GM12891 (cell line): ENCODE data around the gene PGC.
A peak's percentile ranks its signal among the peaks of the same experiment; 100 is the strongest.

Source experiments
- PAX5 ChIP-seq: IDR thresholded peaks from 2 replicates; pipeline ENCODE4 v1.6.1; 2011; ENCODE audit warnings: low read length, moderate library complexity, mild to moderate bottlenecking; ENCODE audit not compliant: insufficient read depth, severe bottlenecking
- POLR2A ChIP-seq: IDR thresholded peaks from 2 replicates; pipeline ENCODE4 v1.6.1; 2011; ENCODE audit warnings: low read depth, low read length, control low read depth
- POLR2AphosphoS5 ChIP-seq: IDR thresholded peaks from 2 replicates; pipeline ENCODE4 v1.6.1; 2011; ENCODE audit warnings: low read depth, low read length, control low read depth
- TAF1 ChIP-seq: IDR thresholded peaks from 2 replicates; pipeline ENCODE4 v1.6.1; 2011; ENCODE audit warnings: low read depth, low read length, control low read depth

- TF ChIP-seq POLR2AphosphoS5 (peak; percentile 26; the same call in 1 of the 2 replicates), TAF1 (no peak), PAX5 (no peak), POLR2A (peak; percentile 35; the same call in 1 of the 2 replicates)
Observed at GRCh38 chr6:41791984-41792383, 44.8 kb upstream of the PGC start.
